ENCODE data around the gene PLD5.
"Not testable (repeated sequence)": the region's sequence is repeated elsewhere in the genome, so short reads cannot be mapped to it uniquely, and the experiment has no call there.

- TF ChIP-seq CTCF, EP300, POLR2A (IDR thresholded peaks at IDR 0.05): not testable (repeated sequence)
Observed at GRCh38 chr1:242282758-242283485, 241.6 kb downstream of the PLD5 start.

All from ovary (tissue), 3 donors.